HUES64 (cell line): ENCODE results near the gene ZNF398.
"Not testable (repeated sequence)": the region's sequence is repeated elsewhere in the genome, so short reads cannot be mapped to it uniquely, and the experiment has no call there.

Experiments
- H3K27ac ChIP-seq: 2 replicates; pipeline ENCODE4 v1.7.0; 2013; ENCODE audit warnings: low read depth, low read length, inconsistent platforms
- H3K27me3 ChIP-seq: 2 replicates; pipeline ENCODE4 v1.6.1; 2013; ENCODE audit warnings: mild to moderate bottlenecking, low read length; ENCODE audit not compliant: insufficient read depth
- H3K36me3 ChIP-seq: 2 replicates; pipeline ENCODE4 v1.6.1; 2013; ENCODE audit warnings: mild to moderate bottlenecking, low read length; ENCODE audit not compliant: insufficient read depth
- H3K4me1 ChIP-seq: 2 replicates; pipeline ENCODE4 v1.6.1; 2013; ENCODE audit warnings: mild to moderate bottlenecking, low read length, moderate library complexity; ENCODE audit not compliant: insufficient read depth
- H3K4me3 ChIP-seq: 2 replicates; pipeline ENCODE4 v1.5.1; 2013; ENCODE audit warnings: mild to moderate bottlenecking, low read length, moderate library complexity
- H3K9ac ChIP-seq: 2 replicates; pipeline ENCODE4 v1.6.1; 2013; ENCODE audit warnings: mild to moderate bottlenecking, low read depth, low read length
- H3K9me3 ChIP-seq: 2 replicates; pipeline ENCODE4 v1.6.1; 2013; ENCODE audit warnings: low read depth, low read length; ENCODE audit not compliant: insufficient read depth
- WGBS: fragments of 150-250, 120-280 bp; methylation state at CpG from one replicate; pipeline ENCODE4 v1.1.7; 2013; ENCODE audit warnings: missing lambda C conversion rate; 5-methylcytosine and 5-hydroxymethylcytosine counted together

ZNF398 gene

DNA sequence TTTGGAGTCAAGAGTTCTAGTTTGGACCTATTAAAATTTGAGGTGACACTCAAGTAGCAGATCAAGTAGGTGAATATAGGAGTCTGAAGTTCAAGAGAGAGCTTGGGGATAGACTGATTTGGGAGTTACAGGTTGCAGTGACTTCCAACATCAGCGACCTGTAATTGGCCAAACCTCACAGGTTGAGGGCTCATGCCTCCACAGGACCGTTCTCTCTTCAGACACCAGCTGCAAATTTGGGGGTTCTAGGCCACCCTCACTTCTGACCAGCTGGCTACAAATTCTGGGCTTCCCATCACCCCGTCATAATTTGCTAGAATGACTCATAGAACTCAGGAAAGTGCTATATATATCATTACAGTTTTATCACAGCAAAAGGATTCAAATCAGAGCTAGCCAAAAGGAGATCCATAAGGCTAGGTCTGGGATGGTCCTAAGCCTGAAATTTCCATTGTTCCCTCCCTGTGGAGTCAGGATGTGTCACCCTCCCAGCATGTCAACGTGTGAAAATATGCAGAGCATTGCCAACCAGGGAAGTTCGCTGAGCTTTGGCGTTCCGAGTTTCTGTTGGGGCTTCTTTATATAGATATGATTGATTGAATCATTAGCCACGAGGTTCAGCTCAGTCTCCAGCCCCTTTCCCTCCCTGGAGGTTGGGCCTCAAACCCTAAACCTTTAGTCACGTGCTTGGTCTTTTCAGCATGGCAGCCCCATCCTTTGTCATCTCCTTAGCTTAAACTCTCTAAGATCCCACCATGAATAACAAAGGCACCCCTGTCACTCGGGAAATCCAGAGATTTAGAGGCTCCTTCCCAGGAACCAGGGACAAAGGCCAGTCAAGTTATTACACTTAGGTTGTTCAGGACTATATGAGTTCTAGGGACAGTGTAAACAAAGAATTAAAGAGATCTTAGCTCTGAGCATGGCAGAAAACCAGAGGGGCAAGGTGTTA, 71.5 kb downstream of the ZNF398 start:
- 78% methylated on average over 10 of the region's 10 CpGs for WGBS
- Histone ChIP-seq H3K27me3 (no peaks in the 10 kb centered on the region), H3K27ac (no peak overlapping the region; the same call in 1 of the 2 replicates), H3K4me1 (0 out of 2 replicates have a peak, but pooled peaks cover 5% of the 10 kb centered on the region), H3K36me3 (peaks cover 83% of the 10 kb centered on the region), H3K9me3 (no peaks in the 10 kb centered on the region), H3K4me3 (no peak overlapping the region), H3K9ac (no peak overlapping the region)

DNA sequence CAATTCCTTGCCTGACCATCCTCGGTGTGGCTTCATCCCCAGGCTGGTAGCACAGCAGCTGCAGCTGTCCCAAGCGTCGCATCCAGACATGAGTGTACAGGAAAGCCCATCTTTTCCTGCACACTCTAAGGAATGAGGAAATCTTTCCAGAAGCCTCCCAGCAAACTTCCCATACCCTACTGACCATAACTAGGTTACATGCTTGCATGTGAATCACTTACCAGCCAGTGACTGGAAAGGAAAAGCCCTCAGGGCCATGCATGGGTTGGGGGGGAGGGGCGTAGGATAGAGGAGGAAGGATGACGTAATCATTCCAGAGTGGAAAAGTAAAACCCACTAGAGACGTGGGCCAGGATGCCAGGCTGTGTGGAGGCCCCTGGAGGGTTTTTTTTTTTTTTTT, 73.3 kb downstream of the ZNF398 start:
- H3K27ac ChIP-seq: no peak overlapping the region; the same call in 1 of the 2 replicates
- H3K27me3 ChIP-seq: no peaks in the 10 kb centered on the region
- peaks cover 78% of the 10 kb centered on the region for H3K36me3 ChIP-seq
- H3K4me3 ChIP-seq: no peak overlapping the region
- H3K9me3 ChIP-seq: no peaks in the 10 kb centered on the region
- no peak overlapping the region for H3K9ac ChIP-seq
- H3K4me1 ChIP-seq: 0 out of 2 replicates have a peak, but pooled peaks cover 5% of the 10 kb centered on the region
- 92% methylated on average over 6 of the region's 6 CpGs for WGBS

DNA sequence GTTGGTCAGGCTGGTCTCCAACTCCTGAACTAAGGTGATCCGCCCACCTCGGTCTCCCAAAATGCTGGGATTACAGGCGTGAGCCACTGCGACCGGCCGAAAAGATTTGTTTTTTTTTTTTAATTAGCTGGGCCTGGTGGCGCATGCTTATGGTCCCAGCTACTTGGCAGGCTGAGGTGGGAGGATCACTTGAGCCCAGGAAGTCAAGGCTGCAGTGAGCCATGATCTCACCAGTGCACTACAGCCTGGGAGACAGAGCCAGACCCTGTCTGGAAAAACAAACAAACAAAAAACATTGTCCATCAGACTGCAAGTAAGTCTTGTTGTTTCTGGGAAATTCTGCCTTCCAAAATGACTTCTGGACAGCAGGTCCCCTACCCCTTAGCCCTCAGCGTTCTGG, 75.9 kb downstream of the ZNF398 start:
- Histone ChIP-seq H3K27ac (no peak overlapping the region), H3K36me3 (peaks cover 57% of the 10 kb centered on the region)
- 97% methylated on average over 8 of the region's 8 CpGs for WGBS

DNA sequence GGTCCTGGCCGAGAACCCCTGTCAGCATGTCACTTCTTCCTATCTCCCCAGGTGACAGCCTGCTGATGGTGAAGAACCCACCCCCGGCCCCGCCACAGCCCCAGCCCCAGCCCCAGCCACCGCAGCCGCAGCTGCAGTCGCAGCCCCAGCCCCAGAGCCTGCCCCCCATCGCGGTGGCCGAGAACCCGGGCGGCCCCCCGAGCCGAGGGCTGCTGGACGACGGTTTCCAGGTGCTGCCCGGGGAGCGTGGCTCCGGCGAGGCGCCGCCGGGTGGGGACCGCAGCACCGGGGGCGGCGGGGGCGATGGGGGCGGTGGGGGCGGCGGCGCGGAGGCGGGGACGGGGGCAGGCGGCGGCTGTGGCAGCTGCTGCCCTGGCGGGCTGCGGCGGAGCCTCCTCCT, 76.5 kb downstream of the ZNF398 start:
- 98% methylated on average over 39 of the region's 39 CpGs for WGBS
- Histone ChIP-seq H3K36me3 (peaks cover 51% of the 10 kb centered on the region), H3K9me3 (no peaks in the 10 kb centered on the region), H3K27ac (no peak overlapping the region), H3K9ac (no peak overlapping the region), H3K4me1 (0 out of 2 replicates have a peak, but pooled peaks cover under 1% of the 10 kb centered on the region), H3K4me3 (no peak overlapping the region), H3K27me3 (no peaks in the 10 kb centered on the region)

More for the DNA sequence above, 75.9 kb downstream of the ZNF398 start:
- Histone ChIP-seq H3K9ac (no peak overlapping the region), H3K27me3 (no peaks in the 10 kb centered on the region), H3K4me1 (0 out of 2 replicates have a peak, but pooled peaks cover 5% of the 10 kb centered on the region), H3K9me3 (no peaks in the 10 kb centered on the region), H3K4me3 (no peak overlapping the region)

DNA sequence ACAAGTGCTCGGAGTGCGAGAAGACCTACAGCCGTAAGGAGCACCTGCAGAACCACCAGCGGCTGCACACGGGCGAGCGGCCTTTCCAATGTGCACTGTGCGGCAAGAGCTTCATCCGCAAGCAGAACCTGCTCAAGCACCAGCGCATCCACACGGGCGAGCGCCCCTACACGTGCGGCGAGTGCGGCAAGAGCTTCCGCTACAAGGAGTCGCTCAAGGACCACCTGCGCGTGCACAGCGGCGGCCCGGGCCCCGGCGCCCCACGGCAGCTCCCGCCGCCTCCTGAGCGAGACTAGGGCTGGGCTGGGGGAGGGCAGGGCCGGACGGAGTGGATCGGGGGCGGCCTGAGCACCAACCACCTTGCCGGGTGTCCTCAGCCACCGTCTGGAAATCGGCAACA, 77.1 kb downstream of the ZNF398 start:
- H3K9ac ChIP-seq: no peak overlapping the region
- H3K4me1 ChIP-seq: no peaks in the 10 kb centered on the region
- no peak overlapping the region for H3K4me3 ChIP-seq
- H3K27me3 ChIP-seq: no peaks in the 10 kb centered on the region
- H3K9me3 ChIP-seq: no peaks in the 10 kb centered on the region
- 95% methylated on average over 37 of the region's 37 CpGs for WGBS
- H3K36me3 ChIP-seq: peaks cover 45% of the 10 kb centered on the region
- no peak overlapping the region for H3K27ac ChIP-seq

DNA sequence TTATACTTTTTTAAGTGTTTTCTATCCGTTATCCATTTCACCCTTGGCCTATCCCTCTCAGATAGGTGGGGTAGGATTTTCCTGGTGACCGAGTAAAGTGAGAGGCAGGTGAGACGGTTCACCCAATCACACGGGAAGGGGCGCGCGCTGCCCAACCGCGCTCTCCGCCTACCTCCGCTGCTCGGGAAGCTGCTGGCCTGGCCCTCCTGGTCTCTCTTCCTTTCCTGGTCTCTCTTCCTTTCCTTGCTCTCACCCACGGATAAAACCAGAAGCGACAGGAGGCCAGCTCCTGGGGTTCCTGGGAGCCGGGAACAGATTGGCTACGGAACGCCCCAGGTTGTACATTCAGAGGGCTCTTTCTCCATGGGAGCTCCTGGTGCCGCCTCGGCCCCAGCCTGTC, 77.9 kb downstream of the ZNF398 start:
- no peaks in the 10 kb centered on the region for H3K27me3 ChIP-seq
- H3K4me3 ChIP-seq: no peak overlapping the region
- H3K36me3 ChIP-seq: peaks cover 44% of the 10 kb centered on the region
- no peak overlapping the region for H3K27ac ChIP-seq
- no peaks in the 10 kb centered on the region for H3K9me3 ChIP-seq
- H3K4me1 ChIP-seq: no peaks in the 10 kb centered on the region
- H3K9ac ChIP-seq: no peak overlapping the region
- WGBS: 95% methylated on average over 19 of the region's 19 CpGs

DNA sequence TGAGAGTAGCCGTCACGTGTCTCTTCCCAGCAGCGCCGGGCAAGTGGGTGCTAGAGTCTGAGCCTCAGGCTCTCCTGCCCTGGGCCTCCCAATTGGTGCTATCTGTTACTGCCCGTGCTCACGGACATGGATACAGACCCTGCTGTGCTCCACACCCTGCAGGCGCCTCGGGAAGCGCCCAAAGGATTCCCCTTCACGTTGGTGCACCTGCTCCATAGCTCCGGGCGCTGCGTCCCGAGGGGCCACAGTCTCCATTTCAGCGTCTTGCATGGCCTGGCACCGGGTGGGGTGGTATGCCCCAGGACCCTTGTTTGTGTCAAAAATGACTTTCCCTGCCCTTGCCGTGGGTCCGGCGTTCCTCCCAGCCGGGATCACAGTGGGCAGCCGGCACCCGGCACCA, 78.4 kb downstream of the ZNF398 start:
- Histone ChIP-seq H3K4me1 (no peaks in the 10 kb centered on the region), H3K36me3 (peaks cover 39% of the 10 kb centered on the region), H3K4me3 (no peak overlapping the region), H3K27ac (no peak overlapping the region), H3K27me3 (no peaks in the 10 kb centered on the region), H3K9ac (no peak overlapping the region), H3K9me3 (no peaks in the 10 kb centered on the region)
- 95% methylated on average over 22 of the region's 22 CpGs for WGBS

DNA sequence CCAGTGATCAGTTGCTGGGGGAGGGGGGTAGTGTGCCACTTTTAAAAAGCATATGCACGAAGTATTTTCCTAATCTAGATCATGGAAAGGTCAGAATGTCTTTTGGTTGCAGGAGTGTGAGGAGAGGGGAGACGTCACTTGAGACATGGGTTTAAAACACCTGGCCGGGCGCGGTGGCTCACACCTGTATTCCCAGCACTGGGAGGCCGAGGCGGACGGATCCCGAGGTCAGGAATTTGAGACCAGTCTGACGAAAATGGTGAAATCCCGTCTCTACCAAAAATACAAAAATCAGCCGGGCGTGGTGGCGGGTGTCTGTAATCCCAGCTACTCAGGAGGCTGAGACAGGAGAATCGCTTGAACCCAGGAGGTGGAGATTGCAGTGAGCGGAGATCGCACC, 79.1 kb downstream of the ZNF398 start:
- not testable (repeated sequence) for H3K27me3 ChIP-seq, H3K4me3 ChIP-seq, H3K9me3 ChIP-seq, H3K27ac ChIP-seq, H3K4me1 ChIP-seq, H3K9ac ChIP-seq
- WGBS: 96% methylated on average over 17 of the region's 17 CpGs
- H3K36me3 ChIP-seq: peaks cover 32% of the 10 kb centered on the region

DNA sequence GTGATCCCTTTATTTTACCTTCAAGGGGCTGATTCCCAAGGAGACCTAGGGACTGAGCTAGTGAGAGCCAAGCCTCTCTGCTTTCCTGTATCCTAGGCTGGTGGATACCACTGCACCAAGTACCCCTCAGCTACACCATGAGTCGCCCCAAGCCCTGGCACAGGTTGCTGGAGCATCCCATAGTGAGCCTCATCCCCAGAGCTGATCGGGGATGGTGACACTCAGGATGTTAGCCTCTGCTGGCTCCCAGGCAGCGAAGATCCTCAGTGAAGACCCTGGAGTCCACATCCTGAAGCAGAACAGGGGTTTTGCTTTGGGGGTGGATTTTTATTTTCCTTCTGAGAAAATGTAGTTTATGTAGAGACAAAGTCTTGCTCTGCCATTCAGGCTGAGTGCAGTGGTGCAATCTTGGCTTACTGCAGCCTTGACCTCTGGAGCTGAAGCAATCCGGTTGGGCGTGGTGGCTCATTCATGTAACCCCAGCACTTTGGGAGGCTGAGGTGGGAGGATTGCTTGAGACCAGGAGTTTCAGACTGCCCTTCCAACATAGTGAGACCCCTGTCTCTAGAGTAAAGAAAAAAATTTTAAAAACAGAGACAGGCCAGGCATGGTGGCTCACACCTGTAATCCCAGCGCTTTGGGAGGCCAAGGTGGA, 79.7 kb downstream of the ZNF398 start:
- peaks cover 27% of the 10 kb centered on the region for H3K36me3 ChIP-seq
- no peak overlapping the region for H3K27ac ChIP-seq
- H3K9me3 ChIP-seq: no peaks in the 10 kb centered on the region
- H3K9ac ChIP-seq: no peak overlapping the region
- H3K4me3 ChIP-seq: no peak overlapping the region
- no peaks in the 10 kb centered on the region for H3K27me3 ChIP-seq
- whole genome bisulfite sequencing: 68% methylated on average over 6 of the region's 6 CpGs
- no peaks in the 10 kb centered on the region for H3K4me1 ChIP-seq

DNA sequence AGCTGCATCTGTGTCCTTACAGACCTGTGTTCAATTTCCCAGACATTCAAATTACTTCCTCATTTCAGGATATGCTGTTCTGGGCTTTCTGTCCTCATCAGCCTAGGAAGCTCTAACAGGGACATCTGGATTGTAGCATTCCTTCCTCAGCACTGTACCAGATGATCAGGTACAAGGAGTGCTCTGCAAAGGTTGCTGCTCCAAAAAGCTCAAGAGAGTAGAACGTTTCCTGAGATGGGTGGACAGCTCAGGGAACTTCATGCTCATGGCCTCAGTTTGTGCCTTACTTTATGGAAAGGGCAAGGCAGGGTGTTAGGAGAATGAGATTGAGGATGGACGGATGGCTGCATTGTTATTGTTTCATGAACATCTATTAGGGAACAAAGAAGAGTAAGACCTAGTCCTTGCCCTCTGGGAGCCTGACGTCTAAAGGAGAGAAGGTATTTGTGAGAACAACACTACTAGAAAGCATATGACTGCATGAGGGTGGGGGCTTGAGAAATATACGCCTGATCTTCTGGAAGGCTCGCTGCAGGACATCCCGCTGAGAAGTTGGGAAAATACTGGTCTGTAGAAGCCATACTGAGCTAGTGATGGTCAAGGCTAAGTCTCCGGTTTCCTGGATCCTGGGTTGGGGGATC, 81.7 kb downstream of the ZNF398 start:
- no peak overlapping the region for H3K4me3 ChIP-seq
- WGBS: 70% methylated on average over 7 of the region's 7 CpGs
- H3K4me1 ChIP-seq: no peaks in the 10 kb centered on the region
- H3K9ac ChIP-seq: no peak overlapping the region
- H3K36me3 ChIP-seq: peaks cover 16% of the 10 kb centered on the region
- H3K9me3 ChIP-seq: no peaks in the 10 kb centered on the region
- H3K27me3 ChIP-seq: no peaks in the 10 kb centered on the region
- no peak overlapping the region for H3K27ac ChIP-seq

DNA sequence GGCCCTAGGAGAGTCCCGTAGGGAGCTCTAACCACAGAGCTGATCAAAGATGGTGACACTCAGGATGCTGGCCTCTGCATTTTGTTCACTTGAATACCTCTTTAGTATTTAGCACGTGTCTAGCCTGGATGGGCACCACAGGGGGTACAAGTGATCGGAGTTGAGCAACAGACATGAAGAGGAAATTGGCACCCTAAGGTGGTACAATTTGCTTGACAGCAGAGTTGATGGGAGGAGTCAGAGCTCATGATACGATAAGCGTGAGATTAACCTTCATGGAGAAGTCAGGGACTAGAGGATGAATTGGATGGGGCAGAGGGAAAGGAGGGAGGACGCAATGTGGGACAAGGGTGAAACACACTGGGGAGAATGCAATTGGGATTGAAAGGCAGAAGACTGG, 82.3 kb downstream of the ZNF398 start:
- Histone ChIP-seq H3K9ac (no peak overlapping the region), H3K36me3 (peaks cover 12% of the 10 kb centered on the region), H3K4me1 (no peaks in the 10 kb centered on the region), H3K27ac (no peak overlapping the region), H3K4me3 (no peak overlapping the region), H3K27me3 (no peaks in the 10 kb centered on the region), H3K9me3 (no peaks in the 10 kb centered on the region)
- 72% methylated on average over 6 of the region's 6 CpGs for WGBS
